ENCODE data around the gene SULT4A1.

GRCh38 chr22:43891360-43892182 is 29.3 kb upstream of the SULT4A1 start, which contains the start of gene PNPLA5:
- no peak for TF ChIP-seq CTCF (IDR thresholded peaks at IDR 0.05; ENCODE audit: low read length)
- no peak for TF ChIP-seq EZH2 (IDR thresholded peaks at IDR 0.05; ENCODE audit: borderline replicate concordance, low read length)
